GM18502 (cell line): ENCODE results near the gene ZNF652.
"Not testable (repeated sequence)": the region's sequence is repeated elsewhere in the genome, so short reads cannot be mapped to it uniquely, and the experiment has no call there.

ENCODE experiments used
- ATAC-seq: cut with Tn5 transposase; IDR thresholded peaks from one replicate; pipeline ENCODE4 v1.9.1; 2021; ENCODE audit warnings: mild to moderate bottlenecking; ENCODE audit not compliant: unreplicated experiment, poor library complexity

The ZNF652 gene

GRCh38 chr17:49361902-49362722 is at the start of gene ZNF652:
TSS of gene ZNF652 (minus strand) at chr17:49362250. CDS start at chr17:49317725, 44,525 bp downstream.
- peak; percentile 57 for ATAC-seq

GRCh38 chr17:49409066-49409465 is 47.0 kb upstream of the ZNF652 start:
- ATAC-seq = no peak

GRCh38 chr17:49407981-49408501 is 46.0 kb upstream of the ZNF652 start:
- ATAC-seq = peak; percentile 69

GRCh38 chr17:49407086-49407485 is 45.0 kb upstream of the ZNF652 start:
- ATAC-seq = no peak

DNA sequence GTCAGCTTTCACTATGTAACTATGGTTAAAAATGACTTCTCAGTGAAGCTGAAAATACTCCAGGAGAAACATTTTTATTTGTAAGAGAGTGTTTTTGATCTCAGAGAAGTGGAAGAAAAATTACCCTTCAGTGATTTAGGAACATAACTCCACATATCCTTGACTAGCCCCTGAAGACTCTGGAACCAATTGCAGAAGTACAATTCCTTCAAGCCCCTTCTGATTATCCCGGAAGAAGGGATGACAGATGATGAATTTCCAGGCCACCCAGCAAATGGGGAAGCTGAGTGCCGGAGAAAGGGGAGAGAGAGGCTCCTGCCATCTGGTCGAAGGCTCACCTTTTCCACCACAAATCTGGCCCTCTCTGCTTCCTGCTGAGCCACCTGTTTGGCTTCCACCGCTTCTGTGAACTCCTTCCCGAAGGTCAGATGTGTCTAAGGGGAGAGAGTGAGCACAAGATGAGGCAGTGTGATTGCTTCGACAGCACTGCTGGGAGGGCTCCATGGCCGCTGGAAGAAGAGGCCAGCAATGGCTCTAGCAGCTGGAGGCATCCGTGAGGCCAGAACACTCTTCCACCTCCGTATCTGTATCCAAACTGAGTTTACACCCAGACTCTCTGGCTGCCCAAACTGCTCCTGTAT is 44.5 kb upstream of the ZNF652 start:
- ATAC-seq = no peak

GRCh38 chr17:49404906-49405305 is 42.9 kb upstream of the ZNF652 start:
- no peak for ATAC-seq

- ATAC-seq = no peak
These were observed 42.3 kb upstream of the ZNF652 start for GRCh38 chr17:49404361-49404760.

DNA sequence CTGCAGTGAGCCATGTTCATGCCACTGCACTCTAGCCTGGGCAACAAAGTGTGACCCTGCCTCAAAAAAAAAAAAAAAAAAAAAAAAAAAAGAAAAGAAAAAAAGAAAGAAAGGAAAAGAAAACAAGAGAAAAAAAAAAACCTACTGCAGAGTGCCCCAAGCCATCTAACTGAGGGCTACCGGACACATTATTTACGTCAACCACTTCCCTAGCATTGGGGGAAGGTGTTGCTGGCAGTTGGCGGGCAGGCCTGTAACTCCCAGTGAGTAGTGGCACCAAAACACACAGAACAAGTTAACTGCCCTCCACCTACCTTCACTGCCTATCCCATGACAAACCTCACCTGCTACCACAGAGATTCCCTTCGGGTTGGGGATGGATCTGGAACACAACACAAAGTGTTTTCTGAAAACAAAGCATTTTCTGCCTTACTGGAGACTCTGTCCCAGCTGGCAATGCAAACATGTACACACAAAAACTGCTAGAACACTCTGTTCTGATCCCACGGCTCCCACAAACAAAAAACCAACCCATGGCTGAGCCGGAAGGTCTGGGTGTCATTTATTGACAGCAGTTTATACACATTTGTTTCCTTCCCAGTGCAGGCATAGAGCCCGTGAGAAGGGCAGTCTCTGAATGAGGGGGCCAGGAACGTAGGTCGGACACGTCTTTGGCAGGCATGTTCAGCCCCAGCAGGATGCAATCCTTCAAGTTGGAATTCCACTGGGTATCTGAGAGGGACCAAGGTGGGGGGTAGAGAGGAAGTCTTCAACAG is 41.7 kb upstream of the ZNF652 start:
- no peak for ATAC-seq

GRCh38 chr17:49402706-49403105 is 40.7 kb upstream of the ZNF652 start:
- no peak for ATAC-seq

GRCh38 chr17:49401971-49402611 is 40.0 kb upstream of the ZNF652 start:
- no peak for ATAC-seq

DNA sequence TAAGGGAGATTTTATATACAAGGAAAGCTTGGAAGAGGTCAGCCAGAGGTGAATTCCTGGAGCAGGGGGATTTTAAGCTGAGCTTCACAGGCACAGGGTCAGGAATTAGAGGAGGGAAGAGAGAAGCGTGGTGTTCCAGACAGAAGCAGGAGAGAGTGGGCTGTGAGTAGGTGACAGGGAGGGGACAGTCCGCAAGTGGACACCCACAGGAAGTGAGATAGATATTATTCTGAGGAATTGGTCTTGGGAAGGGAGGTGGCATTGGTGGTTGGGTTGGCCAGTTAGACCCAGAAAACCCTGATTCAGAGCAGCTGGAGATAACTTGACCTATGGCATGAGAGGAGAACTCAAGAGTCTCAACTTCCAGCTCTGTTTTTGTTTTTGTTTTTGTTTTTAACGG is 37.9 kb upstream of the ZNF652 start:
- ATAC-seq = no peak

- ATAC-seq = no peak
These were observed 35.5 kb upstream of the ZNF652 start for GRCh38 chr17:49397586-49397985.

DNA sequence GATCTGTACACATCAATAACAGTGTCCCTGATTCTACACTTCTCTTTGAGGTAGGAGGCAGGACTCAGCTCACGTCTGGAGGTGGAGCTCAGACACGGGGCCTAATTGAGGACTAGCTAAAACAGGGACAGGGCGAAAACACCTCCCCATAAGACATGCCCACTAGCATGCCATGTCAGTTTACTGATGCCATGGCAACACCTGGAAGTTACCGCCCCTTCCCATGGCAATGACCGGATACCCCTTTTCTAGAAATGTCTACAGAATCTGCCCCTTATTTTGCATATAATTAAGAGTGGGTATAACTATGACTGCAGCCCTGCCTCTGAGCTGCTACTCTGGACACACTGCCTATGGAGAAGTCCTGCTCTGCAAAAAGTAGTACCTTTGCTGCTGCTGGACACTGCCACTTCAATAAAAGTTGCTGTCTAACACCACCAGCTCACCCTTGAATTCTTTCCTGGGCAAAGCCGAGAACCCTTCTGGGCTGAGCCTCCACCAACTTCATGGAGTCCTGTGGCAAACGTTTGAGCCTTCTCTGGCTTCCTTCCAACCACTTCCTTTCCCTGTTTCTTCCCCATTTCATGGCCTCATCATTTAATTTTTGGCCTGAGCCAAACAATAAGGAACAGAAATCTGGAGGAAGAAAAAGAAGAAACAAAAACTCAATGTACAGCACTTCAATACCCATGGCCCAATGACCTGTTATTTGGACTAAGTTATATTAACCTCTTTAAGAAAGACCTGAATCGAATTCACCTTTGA is 31.6 kb upstream of the ZNF652 start:
- no peak for ATAC-seq

- ATAC-seq = no peak
These were observed 28.7 kb upstream of the ZNF652 start for GRCh38 chr17:49390548-49391324.

DNA sequence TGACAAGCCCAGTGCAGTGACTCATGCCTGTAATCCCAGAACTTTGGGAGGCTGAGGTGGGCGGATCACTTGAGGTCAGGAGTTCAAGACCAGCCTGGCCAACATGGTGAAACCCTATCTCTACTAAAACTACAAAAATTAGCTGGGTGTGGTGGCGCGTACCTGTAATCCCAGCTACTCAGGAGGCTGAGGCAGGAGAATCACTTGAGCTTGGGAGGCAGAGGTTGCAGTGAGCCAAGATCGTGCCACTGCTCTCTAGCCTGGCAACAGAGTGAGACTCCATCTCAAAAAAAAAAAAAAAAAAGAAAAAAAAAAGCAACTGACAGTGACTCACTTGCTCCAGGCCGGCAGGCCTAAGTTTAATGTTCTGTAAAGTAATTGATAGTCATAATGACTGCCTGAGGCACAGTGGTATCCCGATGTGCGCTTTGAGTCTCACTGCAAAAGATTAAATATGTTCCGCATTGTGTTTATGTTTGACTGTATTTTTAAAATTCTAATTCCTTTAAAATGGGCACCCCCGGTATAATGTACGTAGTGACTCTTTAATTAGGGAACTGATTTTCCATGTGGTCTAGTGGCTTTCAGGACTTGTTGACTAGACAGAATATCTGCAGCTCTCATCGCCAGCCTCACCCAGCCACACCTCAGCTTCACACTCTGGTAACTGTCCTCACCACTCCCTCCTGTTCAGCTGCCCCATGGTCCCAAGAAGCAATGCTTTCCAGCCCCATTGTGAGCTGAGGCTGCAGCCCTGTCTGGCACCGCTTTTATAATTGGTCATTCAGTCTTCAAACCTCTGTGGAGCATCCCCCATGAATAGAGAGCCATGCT is 27.7 kb upstream of the ZNF652 start:
- not testable (repeated sequence) for ATAC-seq

DNA sequence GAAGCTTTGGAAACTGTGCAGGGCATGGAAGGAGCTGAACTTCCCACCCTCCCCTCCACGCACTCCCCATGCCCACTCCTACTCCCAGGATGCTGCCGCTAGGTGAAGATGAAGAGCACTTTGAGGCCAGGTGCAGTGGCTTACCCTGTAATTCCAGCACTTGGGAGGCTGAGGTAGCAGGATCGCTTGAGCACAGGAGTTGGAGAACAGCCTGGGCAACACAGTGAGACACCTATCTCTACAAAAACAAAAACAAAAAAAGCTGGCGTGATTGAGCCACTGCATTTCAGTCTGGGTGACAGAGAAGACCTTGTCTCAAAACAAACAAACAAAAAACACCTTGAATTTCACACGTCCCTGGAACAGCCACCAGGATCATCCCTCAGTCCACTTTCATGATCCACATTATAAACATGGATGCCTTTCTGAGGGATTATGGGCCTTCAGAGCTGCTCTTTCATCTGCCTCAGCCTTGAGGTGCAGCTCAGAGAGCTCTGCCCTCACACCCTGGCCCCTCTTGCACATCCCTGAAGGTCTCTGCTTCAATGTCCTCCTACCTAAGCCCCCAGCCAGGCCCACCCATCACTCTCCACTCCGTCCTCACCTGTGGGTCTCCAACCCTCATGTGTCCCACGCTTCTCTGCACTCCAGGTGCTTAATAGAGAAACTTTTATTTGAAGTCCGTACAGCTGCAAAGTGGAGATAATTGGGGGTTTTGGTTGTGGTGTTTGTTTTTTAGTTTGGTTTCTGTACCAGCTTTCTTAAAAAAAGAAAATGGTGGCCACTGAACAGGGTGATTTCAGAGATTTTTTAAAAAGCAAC is 26.9 kb upstream of the ZNF652 start:
- ATAC-seq = no peak

DNA sequence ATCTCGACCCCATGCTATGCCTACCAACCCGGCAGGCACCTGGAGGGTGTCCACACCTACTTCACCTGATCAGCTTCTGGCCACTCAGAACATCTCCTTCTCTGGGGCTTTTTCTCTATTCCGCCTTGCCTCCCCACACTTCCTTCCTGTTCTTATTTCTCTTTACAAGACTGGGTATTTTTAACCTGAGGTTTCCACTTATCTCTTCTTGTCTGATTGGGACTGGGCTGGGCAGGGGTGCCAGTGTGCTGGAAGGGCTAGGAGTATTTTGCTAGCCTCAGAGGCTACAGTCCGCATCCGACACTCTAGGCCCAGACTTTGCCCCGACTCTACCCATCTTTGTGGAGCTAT is 26.2 kb upstream of the ZNF652 start:
- ATAC-seq = peak; percentile 53
